ENCODE measurements around the gene PGAP1.
"Not testable (repeated sequence)": the region's sequence is repeated elsewhere in the genome, so short reads cannot be mapped to it uniquely, and the experiment has no call there.

Gene PGAP1

GRCh38 chr2:196949116-196949515 is 22.6 kb upstream of the PGAP1 start:
- no peak for DNase-seq

- no peak for DNase-seq
Observed at GRCh38 chr2:196944570-196944969, 18.1 kb upstream of the PGAP1 start.

- no peak for DNase-seq
Observed at GRCh38 chr2:196941398-196942078, 15.0 kb upstream of the PGAP1 start.

GRCh38 chr2:196939371-196939770 is 12.9 kb upstream of the PGAP1 start:
- no peak for DNase-seq

- DNase-seq, result no peak
Observed at GRCh38 chr2:196935432-196935831, 8.9 kb upstream of the PGAP1 start.

- DNase-seq, result no peak
Observed at GRCh38 chr2:196934672-196935071, 8.2 kb upstream of the PGAP1 start.

- DNase-seq, result no peak
Observed at GRCh38 chr2:196931555-196931954, 5.0 kb upstream of the PGAP1 start.

GRCh38 chr2:196927376-196928225 is 1.1 kb upstream of the PGAP1 start:
- peak; percentile 68 for DNase-seq

- DNase-seq, result peak; percentile 45
Observed at GRCh38 chr2:196925768-196926561, 542 bp downstream of the PGAP1 start.

GRCh38 chr2:196925051-196925767 is 1.3 kb downstream of the PGAP1 start:
- DNase-seq, result no peak

GRCh38 chr2:196924051-196924450 is 2.5 kb downstream of the PGAP1 start:
- DNase-seq, result no peak

GRCh38 chr2:196918927-196919326 is 7.6 kb downstream of the PGAP1 start:
- DNase-seq, result no peak

GRCh38 chr2:196917802-196918201 is 8.7 kb downstream of the PGAP1 start:
- no peak for DNase-seq

GRCh38 chr2:196915507-196916189 is 10.9 kb downstream of the PGAP1 start:
- DNase-seq, result no peak

- no peak for DNase-seq
Observed at GRCh38 chr2:196914867-196915460, 11.5 kb downstream of the PGAP1 start.

GRCh38 chr2:196913691-196914090 is 12.8 kb downstream of the PGAP1 start:
- no peak for DNase-seq

- not testable (repeated sequence) for DNase-seq
Observed at GRCh38 chr2:196905365-196905764, 21.1 kb downstream of the PGAP1 start.

GRCh38 chr2:196902828-196903227 is 23.7 kb downstream of the PGAP1 start:
- DNase-seq, result no peak

- no peak for DNase-seq
Observed at GRCh38 chr2:196900843-196901242, 25.7 kb downstream of the PGAP1 start.

GRCh38 chr2:196899976-196900375 is 26.5 kb downstream of the PGAP1 start:
- DNase-seq, result no peak

GRCh38 chr2:196891136-196891535 is 35.4 kb downstream of the PGAP1 start:
- DNase-seq, result no peak

- DNase-seq, result no peak
Observed at GRCh38 chr2:196887431-196887830, 39.1 kb downstream of the PGAP1 start.

Measured in activated CD4-positive, alpha-beta T cell treated with anti-CD3 and anti-CD28 coated beads for 48 hours (primary cell).